Spleen (tissue), 11 donors: ENCODE results near the gene APOBEC3A. TPM values are rescaled to one million over a fixed set of nuclear protein-coding genes. Genes with fewer than 3 reads are reported as not detected.
A peak's percentile ranks its signal among the peaks of the same experiment; 100 is the strongest.
"Not testable (repeated sequence)": the region's sequence is repeated elsewhere in the genome, so short reads cannot be mapped to it uniquely, and the experiment has no call there.

Experiments used
- DNase-seq: peaks from one replicate; pipeline ENCODE4 v3.0.0-alpha.2; 2020
- H3K27ac ChIP-seq, 8 donors: fragments of 200-600 bp; sonication (generic) in 7 of 8; 1 replicate in 4 of 8; 2 replicates in 4 of 8; pipeline versions ENCODE4 v1.5.0 to v1.8.0; 2016 to 2021; ENCODE audit warnings: inconsistent platforms in 4 of 8, mild to moderate bottlenecking in 4 of 8, moderate library complexity in 1 of 8
- H3K27me3 ChIP-seq, 7 donors: fragments of 200-600 bp; sonication (generic) in 6 of 7; replicated peaks in 1 of 7; 1 replicate in 4 of 7; 2 replicates in 3 of 7; pipeline versions ENCODE4 v1.5.0 to v1.8.0; 2016 to 2021; ENCODE audit warnings: inconsistent platforms in 3 of 7, mild to moderate bottlenecking in 1 of 7
- H3K36me3 ChIP-seq, 6 donors: fragments of 200-600 bp; sonication (generic) in 5 of 6; 1 replicate in 4 of 6; 2 replicates in 2 of 6; pipeline versions ENCODE4 v1.5.0 to v1.8.0; 2016 to 2021; ENCODE audit warnings: inconsistent platforms in 2 of 6
- H3K4me1 ChIP-seq, 6 donors: fragments of 200-600 bp; sonication (generic) in 5 of 6; 1 replicate in 3 of 6; 2 replicates in 3 of 6; pipeline versions ENCODE4 v1.5.0 to v1.8.0; 2016 to 2021; ENCODE audit warnings: inconsistent platforms in 3 of 6
- H3K4me3 ChIP-seq, 8 donors: fragments of 200-600 bp; sonication (generic) in 7 of 8; 1 replicate in 4 of 8; 2 replicates in 4 of 8; pipeline versions ENCODE4 v1.5.0 to v1.8.0; 2016 to 2021; ENCODE audit warnings: inconsistent platforms in 4 of 8, mild to moderate bottlenecking in 4 of 8, moderate library complexity in 2 of 8
- H3K9me3 ChIP-seq, 8 donors: fragments of 200-600 bp; sonication (generic) in 7 of 8; 1 replicate in 4 of 8; 2 replicates in 4 of 8; pipeline versions ENCODE4 v1.5.0 to v1.8.0; 2016 to 2021; ENCODE audit warnings: inconsistent platforms in 4 of 8
- POLR2A ChIP-seq, 3 donors: fragments of 450-650 bp; IDR thresholded peaks; one replicate each; pipeline ENCODE4 v1.5.1; 2017; ENCODE audit warnings: antibody characterized with exemption in 3 of 3, mild to moderate bottlenecking in 1 of 3
- POLR2AphosphoS5 ChIP-seq, 3 donors: sonication (generic); formaldehyde crosslinking; IDR thresholded peaks; one replicate each; pipeline ENCODE4 v1.5.1; 2017; ENCODE audit warnings: antibody characterized with exemption in 3 of 3
- WGBS, 5 donors: extraction: QIAGEN DNeasy Blood & Tissue Kit in 3 of 5; methylation state at CpG; one replicate each; pipeline versions ENCODE4 v1.1.5 to v1.1.7; 2013 to 2018; 5-methylcytosine and 5-hydroxymethylcytosine counted together
- intact Hi-C: fragments of 100-400 bp; cut with DNase I; formaldehyde crosslinking; loops from one replicate; pipeline ENCODE4 v1.15.0; 2023; ENCODE audit warnings: low total_unique reads
- polyA plus RNA-seq, 3 donors: library from polyadenylated mRNA; stranded (reverse); fragments of 200-250 nt; gene quantifications; one replicate each; pipeline ENCODE4 v1.2.1, GENCODE V29; 2013
- total RNA-seq, 7 donors: library from RNA; depleted of rRNA in 3 of 7; stranded (reverse); fragments of >200 nt in 3 of 7; fragmentation: NEBNext Ultra II Directional in 4 of 7; extraction: Animal tissue kit (Norgen Biotek cat#: 25700) in 4 of 7; gene quantifications; one replicate each; pipeline versions ENCODE4 v1.1.0 to v1.2.1, GENCODE V29; 2016 to 2021
- TF ChIP-seq, protein P1 (sequence below), 11 experiments: fragments of 200-600 bp in 7 of 11; fragments of 450-650 bp in 4 of 11; sonication (generic) in 4 of 11; IDR thresholded peaks in 8 of 11; conservative IDR thresholded peaks in 3 of 11; 1 replicate in 7 of 11; 2 replicates in 4 of 11; pipeline versions ENCODE4 v1.4.0 to v1.8.0; 2016 to 2021; ENCODE audit warnings: antibody characterized with exemption in 11 of 11, inconsistent platforms in 4 of 11, mild to moderate bottlenecking in 1 of 11
- donor health status: healthy with polysubstance abuse.
- donor health status: DM: no; HTN: no; CAD: no; lungs with moderate emphysema.
- donor health status: DM: no; HTN: no; CAD: no.
- donor health status: Bipolar disorder and iron deficiency.
- donor health status: healthy.
- donor health status: DM: no; HTN: no; CAD: no.
- donor health status: DM: yes; HTN: yes; CAD: no.

APOBEC3A gene
- total and polyA plus RNA-seq, 10 donors, result 1.2 to 163 (median 46.1) TPM

DNA sequence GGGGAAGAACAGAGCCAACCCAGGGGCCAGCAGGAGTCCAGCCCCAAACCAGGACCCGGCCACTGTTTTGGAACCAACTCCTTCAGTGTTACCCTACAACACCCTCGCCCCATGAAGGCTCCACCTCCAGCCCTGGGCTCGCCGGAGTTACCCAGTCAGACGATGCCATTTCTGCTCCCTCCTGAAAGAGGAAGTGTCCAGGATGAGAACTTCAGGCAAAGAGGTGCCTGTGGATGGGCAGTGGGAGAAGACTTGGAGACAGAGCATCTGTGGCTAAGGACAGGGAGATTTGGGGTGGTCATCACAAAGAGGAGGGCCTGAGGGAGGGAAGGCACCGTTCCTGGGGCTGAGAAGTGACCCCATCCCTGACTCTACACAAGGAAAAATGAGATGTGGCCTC is 38.7 kb downstream of the APOBEC3A start:
- no peak for DNase-seq
- WGBS, 5 donors, result 39 to 69% (median 68%) methylated on average over 4 to 6 of the region's 6 CpGs

DNA sequence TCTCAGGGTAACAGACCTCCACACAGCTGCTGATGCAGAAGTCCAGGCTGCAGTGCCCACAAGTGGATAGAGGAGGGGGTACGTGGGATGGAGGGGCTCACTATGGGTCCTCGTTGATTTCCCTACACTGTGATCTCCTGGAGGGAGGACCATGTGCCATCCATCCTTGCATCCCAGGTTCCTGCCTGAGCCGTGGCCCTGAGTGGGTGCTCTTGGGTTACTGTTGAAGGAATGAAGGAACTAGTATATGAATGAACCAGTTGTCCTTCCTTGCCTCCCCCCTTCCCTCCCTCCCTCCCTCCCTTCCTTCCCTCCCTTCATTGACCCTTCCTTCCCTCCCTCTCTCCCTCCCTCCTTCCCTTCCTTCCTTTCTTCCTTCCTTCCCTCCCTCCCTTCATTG is 40.1 kb downstream of the APOBEC3A start:
- H3K27me3 ChIP-seq, result peaks cover 0 to 25% (median 0%) of the 10 kb centered on the region in 7 donors
- H3K9me3 ChIP-seq, result peaks cover 0 to 11% (median 2%) of the 10 kb centered on the region in 8 donors
- no peaks in the 10 kb centered on the region for H3K36me3 ChIP-seq
- H3K4me1 ChIP-seq, result peaks cover 0 to 4% (median under 1%) of the 10 kb centered on the region in 6 donors
- WGBS, 5 donors, result 78 to 94% (median 87%) methylated on average over 3 of the region's 3 CpGs
- H3K4me3 ChIP-seq, result no peak overlapping the region
- intact Hi-C loops, result no loop called here
- no peak for DNase-seq
- H3K27ac ChIP-seq, result no peak overlapping the region
- no peak for TF ChIP-seq POLR2AphosphoS5 (IDR thresholded peaks at IDR 0.05)
- TF ChIP-seq, protein P1, sequence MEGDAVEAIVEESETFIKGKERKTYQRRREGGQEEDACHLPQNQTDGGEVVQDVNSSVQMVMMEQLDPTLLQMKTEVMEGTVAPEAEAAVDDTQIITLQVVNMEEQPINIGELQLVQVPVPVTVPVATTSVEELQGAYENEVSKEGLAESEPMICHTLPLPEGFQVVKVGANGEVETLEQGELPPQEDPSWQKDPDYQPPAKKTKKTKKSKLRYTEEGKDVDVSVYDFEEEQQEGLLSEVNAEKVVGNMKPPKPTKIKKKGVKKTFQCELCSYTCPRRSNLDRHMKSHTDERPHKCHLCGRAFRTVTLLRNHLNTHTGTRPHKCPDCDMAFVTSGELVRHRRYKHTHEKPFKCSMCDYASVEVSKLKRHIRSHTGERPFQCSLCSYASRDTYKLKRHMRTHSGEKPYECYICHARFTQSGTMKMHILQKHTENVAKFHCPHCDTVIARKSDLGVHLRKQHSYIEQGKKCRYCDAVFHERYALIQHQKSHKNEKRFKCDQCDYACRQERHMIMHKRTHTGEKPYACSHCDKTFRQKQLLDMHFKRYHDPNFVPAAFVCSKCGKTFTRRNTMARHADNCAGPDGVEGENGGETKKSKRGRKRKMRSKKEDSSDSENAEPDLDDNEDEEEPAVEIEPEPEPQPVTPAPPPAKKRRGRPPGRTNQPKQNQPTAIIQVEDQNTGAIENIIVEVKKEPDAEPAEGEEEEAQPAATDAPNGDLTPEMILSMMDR (IDR thresholded peaks at IDR 0.05 in 8 of 11, conservative IDR thresholded peaks at IDR 0.05 in 3 of 11), result no peak
- TF ChIP-seq POLR2A (IDR thresholded peaks at IDR 0.05), result no peak

More for the DNA sequence above, 38.7 kb downstream of the APOBEC3A start:
- H3K4me1 ChIP-seq, result no peaks in the 10 kb centered on the region
- no peak overlapping the region for H3K27ac ChIP-seq
- no peak overlapping the region for H3K4me3 ChIP-seq
- H3K9me3 ChIP-seq, result peaks cover 0 to 11% (median 2%) of the 10 kb centered on the region in 8 donors
- no peaks in the 10 kb centered on the region for H3K36me3 ChIP-seq
- intact Hi-C loops, result no loop called here
- TF ChIP-seq, protein P1 (IDR thresholded peaks at IDR 0.05 in 8 of 11, conservative IDR thresholded peaks at IDR 0.05 in 3 of 11), result no peak
- TF ChIP-seq POLR2AphosphoS5 (IDR thresholded peaks at IDR 0.05) (no peak), POLR2A (IDR thresholded peaks at IDR 0.05) (no peak)
- peaks cover 0 to 25% (median 0%) of the 10 kb centered on the region in 7 donors for H3K27me3 ChIP-seq

DNA sequence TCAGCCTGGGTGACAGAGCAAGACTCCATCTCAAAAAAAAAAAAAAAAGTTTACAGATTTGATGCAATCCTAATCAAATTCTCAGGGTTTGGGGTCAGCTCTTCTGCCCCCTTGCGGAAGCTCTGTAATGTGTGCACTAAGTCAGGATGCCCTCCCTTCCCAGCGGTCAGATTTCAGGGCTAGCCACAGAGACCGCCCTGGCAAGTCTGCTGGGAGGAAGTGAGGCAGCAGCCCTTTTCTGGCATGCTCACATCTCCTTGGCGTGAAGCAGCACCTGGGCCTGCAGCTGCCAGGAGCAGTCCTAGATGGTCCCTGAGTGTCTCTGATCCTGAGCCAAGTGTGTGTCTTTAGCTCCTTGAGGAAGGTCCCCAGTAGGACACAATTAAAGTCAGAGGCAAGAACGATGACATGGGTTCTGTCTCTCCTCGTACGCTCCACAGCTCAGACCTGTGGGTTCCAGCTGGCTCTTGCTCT is 45.8 kb downstream of the APOBEC3A start:
- peak; percentile 90 for DNase-seq
- peaks cover 0 to 8% (median 0%) of the 10 kb centered on the region in 7 donors for H3K27me3 ChIP-seq
- H3K27ac ChIP-seq, result peak overlapping the region in 2 of 8 donors; percentile 51 to 62
- H3K4me3 ChIP-seq, result no peak overlapping the region
- no peaks in the 10 kb centered on the region for H3K36me3 ChIP-seq
- peaks cover 8 to 27% (median 11%) of the 10 kb centered on the region in 6 donors for H3K4me1 ChIP-seq
- intact Hi-C loops, result loop anchor here (5.0 kb wide), 2 partner anchors 131 to 236 kb away; partner anchors contain the start of gene CBX6
- H3K9me3 ChIP-seq, result peaks cover 0 to 3% (median under 1%) of the 10 kb centered on the region in 8 donors
- TF ChIP-seq POLR2A (IDR thresholded peaks at IDR 0.05) (no peak), POLR2AphosphoS5 (IDR thresholded peaks at IDR 0.05) (peak; percentile 18 to 77 (median 72))
- TF ChIP-seq, protein P1 (IDR thresholded peaks at IDR 0.05 in 8 of 11, conservative IDR thresholded peaks at IDR 0.05 in 3 of 11), result peak; percentile 51 to 91 (median 81)
- WGBS, 5 donors, result 16 to 20% (median 18%) methylated on average over 7 of the region's 7 CpGs

DNA sequence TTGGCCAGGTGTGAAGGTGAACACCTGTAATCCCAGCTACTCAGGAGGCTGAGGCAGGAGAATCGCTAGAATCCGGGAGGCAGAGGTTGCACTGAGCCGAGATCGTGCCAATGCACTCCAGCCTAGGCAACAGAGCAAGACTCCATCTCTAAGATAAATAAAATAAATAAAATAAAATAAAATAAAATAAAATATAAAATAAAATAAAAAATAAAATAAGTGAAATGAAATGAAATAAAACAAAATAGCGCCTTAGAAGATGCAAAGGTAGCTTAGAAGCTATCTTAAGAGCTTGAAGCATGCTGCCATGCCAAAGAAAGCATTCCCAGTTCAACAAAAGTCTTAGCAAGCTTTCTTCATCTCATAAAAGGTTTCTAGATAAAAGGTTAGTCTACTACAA is 49.8 kb downstream of the APOBEC3A start:
- H3K36me3 ChIP-seq, result no peaks in the 10 kb centered on the region
- no peak overlapping the region for H3K4me3 ChIP-seq
- no peak for DNase-seq
- no peak overlapping the region for H3K27ac ChIP-seq
- peaks cover 8 to 29% (median 11%) of the 10 kb centered on the region in 6 donors for H3K4me1 ChIP-seq
- 94 to 99% (median 97%) methylated on average over 5 of the region's 5 CpGs for WGBS, 5 donors
- no peak for TF ChIP-seq POLR2AphosphoS5 (IDR thresholded peaks at IDR 0.05)
- TF ChIP-seq POLR2A (IDR thresholded peaks at IDR 0.05), result no peak
- TF ChIP-seq, protein P1 (IDR thresholded peaks at IDR 0.05 in 8 of 11, conservative IDR thresholded peaks at IDR 0.05 in 3 of 11), result no peak
- no peaks in the 10 kb centered on the region for H3K9me3 ChIP-seq
- intact Hi-C loops, result loop anchor here (5.0 kb wide), 1 partner anchor 110 kb away; no protein-coding TSS in a partner anchor
- H3K27me3 ChIP-seq, result no peaks in the 10 kb centered on the region

DNA sequence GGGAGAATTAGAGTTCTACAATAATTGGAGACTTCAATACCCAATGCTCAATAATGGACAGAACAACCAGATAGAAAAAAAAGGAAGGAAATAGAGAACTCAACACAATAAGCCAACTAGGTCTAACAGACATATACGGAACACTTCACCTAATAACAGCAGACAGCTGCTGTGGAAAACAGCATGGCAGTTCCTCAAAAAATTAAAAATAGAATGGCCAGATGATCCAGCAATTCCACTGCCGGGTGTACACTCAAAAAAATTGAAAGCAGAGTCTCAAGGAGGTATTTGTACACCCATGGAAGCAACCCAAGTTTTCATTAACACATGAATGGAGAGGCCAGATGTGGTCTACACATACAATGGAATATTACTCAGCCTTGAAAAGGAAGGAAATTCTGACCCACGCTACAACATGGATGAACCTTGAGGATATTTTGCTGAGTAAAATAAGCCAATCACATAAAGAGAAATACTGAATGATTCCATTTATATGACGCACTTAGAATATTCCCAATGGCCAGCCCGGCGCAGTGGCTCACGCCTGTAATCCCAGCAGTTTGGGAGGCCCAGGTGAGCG is 51.0 kb downstream of the APOBEC3A start:
- H3K4me3 ChIP-seq, H3K27ac ChIP-seq, DNase-seq, H3K36me3 ChIP-seq, H3K27me3 ChIP-seq, H3K9me3 ChIP-seq: not testable (repeated sequence)
- intact Hi-C loops, result loop anchor here (5.0 kb wide), 1 partner anchor 109 kb away; no protein-coding TSS in a partner anchor
- peaks cover 2 to 29% (median 8%) of the 10 kb centered on the region in 6 donors for H3K4me1 ChIP-seq
- WGBS, 5 donors, result 78 to 84% (median 80%) methylated on average over 8 of the region's 8 CpGs
